IMR-90 (cell line): ENCODE measurements around the gene CLIC1. TPM values are rescaled to one million over a fixed set of nuclear protein-coding genes. Genes with fewer than 3 reads are reported as not detected.

Experiments
- ATAC-seq: fragments of 200-7000 bp; cut with Tn5 transposase; 2 replicates; pipeline ENCODE4 v1.9.1; 2020; ENCODE audit warnings: low read depth, mild to moderate bottlenecking, moderate library complexity
- BruUV-seq: library from RNA; stranded (reverse); fragments of 400-500 nt; replicated peaks from 2 replicates; lab custom pipeline; 2021; lab: Mats Ljungman, UMichigan
- CTCF ChIA-PET: fragments of 300-600 bp; formaldehyde crosslinking; extraction: SDS; loops from one replicate; lab custom pipeline; 2021; ENCODE audit warnings: antibody characterized with exemption; lab: Yijun Ruan, JAX
- POLR2A ChIA-PET: fragments of 300-600 bp; sonication (Branson Sonifier 250); formaldehyde crosslinking; loops from one replicate; lab custom pipeline; 2022; ENCODE audit warnings: antibody characterized with exemption; ENCODE audit not compliant: unreplicated experiment; lab: Charles Lee
- DNase-seq: peaks from one replicate; pipeline ENCODE4 v3.0.0; 2013
- H2AFZ ChIP-seq: replicated peaks from 2 replicates; pipeline ENCODE3; 2013; ENCODE audit warnings: low read length, mild to moderate bottlenecking; ENCODE audit not compliant: poor library complexity
- H2AK5ac ChIP-seq: 2 replicates; pipeline ENCODE4 v1.6.1; 2013; ENCODE audit warnings: low read depth, low read length, inconsistent platforms
- H2AK9ac ChIP-seq: replicated peaks from 2 replicates; pipeline ENCODE3; 2013; ENCODE audit warnings: mild to moderate bottlenecking, low read depth, low read length, moderate library complexity; ENCODE audit not compliant: poor library complexity
- H2BK120ac ChIP-seq: 2 replicates; pipeline ENCODE4 v1.6.1; 2013; ENCODE audit warnings: low read depth, low read length, inconsistent platforms
- H2BK15ac ChIP-seq: 3 replicates; pipeline ENCODE4 v1.6.1; 2013; ENCODE audit warnings: low read depth, low read length, inconsistent platforms
- H2BK20ac ChIP-seq: 2 replicates; pipeline ENCODE4 v1.6.1; 2013; ENCODE audit warnings: low read depth, mild to moderate bottlenecking, inconsistent platforms, low read length, moderate library complexity
- H2BK5ac ChIP-seq: 2 replicates; pipeline ENCODE4 v1.6.1; 2013; ENCODE audit warnings: mild to moderate bottlenecking, low read depth, low read length, inconsistent platforms; ENCODE audit not compliant: poor library complexity, severe bottlenecking
- H3K14ac ChIP-seq: replicated peaks from 2 replicates; pipeline ENCODE4 v1.6.1; 2013; ENCODE audit warnings: low read depth, low read length, inconsistent platforms
- H3K18ac ChIP-seq: 2 replicates; pipeline ENCODE4 v1.6.1; 2013; ENCODE audit warnings: low read depth, low read length, control low read depth
- H3K23ac ChIP-seq: 2 replicates; pipeline ENCODE4 v1.6.1; 2013; ENCODE audit warnings: low read depth, low read length, inconsistent platforms
- H3K27ac ChIP-seq: 2 replicates; pipeline ENCODE4 v1.5.1; 2013; ENCODE audit warnings: mild to moderate bottlenecking, control low read depth, low read length; ENCODE audit not compliant: insufficient read depth
- H3K27me3 ChIP-seq: 2 replicates; pipeline ENCODE4 v1.6.1; 2013; ENCODE audit warnings: low read length; ENCODE audit not compliant: control insufficient read depth, insufficient read depth
- H3K36me3 ChIP-seq: 2 replicates; pipeline ENCODE4 v1.6.1; 2013; ENCODE audit warnings: low read length, mixed read lengths; ENCODE audit not compliant: control insufficient read depth, insufficient read depth
- H3K4ac ChIP-seq: 2 replicates; pipeline ENCODE4 v1.6.1; 2013; ENCODE audit warnings: low read depth, low read length, inconsistent platforms
- H3K4me1 ChIP-seq: 2 replicates; pipeline ENCODE4 v1.6.1; 2013; ENCODE audit warnings: low read length, mixed read lengths; ENCODE audit not compliant: control insufficient read depth, insufficient read depth
- H3K4me2 ChIP-seq: 2 replicates; pipeline ENCODE4 v1.6.1; 2013; ENCODE audit warnings: low read depth, mild to moderate bottlenecking, control low read depth, low read length, moderate library complexity
- H3K4me3 ChIP-seq: 2 replicates; pipeline ENCODE4 v1.5.1; 2013; ENCODE audit warnings: low read depth, mild to moderate bottlenecking, control low read depth, low read length, moderate library complexity; ENCODE audit not compliant: insufficient read depth
- H3K56ac ChIP-seq: 2 replicates; pipeline ENCODE4 v1.6.1; 2013; ENCODE audit warnings: low read length, inconsistent platforms; ENCODE audit not compliant: insufficient read depth; ENCODE audit errors: extremely low read depth
- H3K79me1 ChIP-seq, 2 experiments: 2 replicates each; pipeline ENCODE4 v1.6.1; 2013; ENCODE audit warnings: low read length in 2 of 2, inconsistent platforms in 1 of 2, low read depth in 1 of 2
- H3K9ac ChIP-seq: 2 replicates; pipeline ENCODE4 v1.6.1; 2013; ENCODE audit warnings: low read depth, low read length, control low read depth
- H3K9me1 ChIP-seq: 2 replicates; pipeline ENCODE4 v1.6.1; 2013; ENCODE audit warnings: low read length, inconsistent platforms; ENCODE audit not compliant: insufficient read depth
- H3K9me3 ChIP-seq: 2 replicates; pipeline ENCODE4 v1.6.1; 2013; ENCODE audit warnings: low read length; ENCODE audit not compliant: control insufficient read depth, insufficient read depth
- H4K20me1 ChIP-seq: 2 replicates; pipeline ENCODE4 v1.6.1; 2013; ENCODE audit warnings: low read length, inconsistent platforms; ENCODE audit not compliant: insufficient read depth
- H4K5ac ChIP-seq: 2 replicates; pipeline ENCODE4 v1.6.1; 2013; ENCODE audit warnings: mild to moderate bottlenecking, low read depth, low read length, control low read depth
- H4K8ac ChIP-seq, 2 experiments: 2 replicates each; pipeline ENCODE4 v1.6.1; 2013; ENCODE audit warnings: low read depth in 2 of 2, low read length in 2 of 2, control low read depth in 1 of 2, inconsistent platforms in 1 of 2
- H4K91ac ChIP-seq: 2 replicates; pipeline ENCODE4 v1.6.1; 2013; ENCODE audit warnings: low read depth, low read length, inconsistent platforms; ENCODE audit not compliant: insufficient read depth
- BHLHE40 ChIP-seq: fragments of 150-350 bp; IDR thresholded peaks from 2 replicates; pipeline ENCODE4 v1.6.1; 2016; ENCODE audit warnings: mild to moderate bottlenecking, low read depth, low read length
- CHD1 ChIP-seq: IDR thresholded peaks from 2 replicates; pipeline ENCODE4 v1.6.1; 2012; ENCODE audit warnings: low read depth, low read length, improper control_type of control experiment
- FOS ChIP-seq: fragments of 150-350 bp; IDR thresholded peaks from 2 replicates; pipeline ENCODE4 v1.6.1; 2016; ENCODE audit warnings: low read depth, low read length
- SMC3 ChIP-seq: fragments of 150-350 bp; IDR thresholded peaks from 2 replicates; pipeline ENCODE4 v1.6.1; 2016; ENCODE audit warnings: low read depth, mild to moderate bottlenecking, antibody characterized with exemption, low read length, moderate library complexity
- WGBS, 2 experiments: methylation state at CpG; one replicate each; pipeline versions ENCODE4 v1.1.5 to v1.1.7; 2013; ENCODE audit warnings: missing lambda C conversion rate in 2 of 2; ENCODE audit not compliant: insufficient read length in 1 of 2; ENCODE audit errors: extremely low coverage in 2 of 2; 5-methylcytosine and 5-hydroxymethylcytosine counted together
- dilution Hi-C: fragments of 300-500 bp; cut with HindIII; formaldehyde crosslinking; loops from one replicate; pipeline ENCODE4 v1.14.3; 2018; ENCODE audit warnings: low sequenced_read_pairs; ENCODE audit not compliant: unreplicated experiment
- in situ Hi-C: fragments of 300-500 bp; cut with MboI; formaldehyde crosslinking; loops from 3 replicates; pipeline ENCODE4 v1.14.3; 2019; ENCODE audit warnings: low sequenced_read_pairs, inconsistent platforms, mixed read lengths
- intact Hi-C: fragments of 100-400 bp; cut with micrococcal nuclease; formaldehyde crosslinking; loops from 2 replicates; pipeline ENCODE4 v1.10.0; 2022
- polyA plus RNA-seq, 3 experiments: library from polyadenylated mRNA; depleted of rRNA; stranded (reverse); fragments of >200 nt; gene quantifications; 2 replicates each; pipeline ENCODE4 v1.2.3, GENCODE V29; 2012; ENCODE audit warnings: low replicate concordance in 1 of 3
- total RNA-seq: library from RNA; depleted of rRNA; stranded (reverse); fragments of >200 nt; gene quantifications from 2 replicates; pipeline ENCODE4 v1.2.3, GENCODE V29; 2012

CLIC1 gene
- total and polyA plus RNA-seq, 2 of the 4 experiments (the other 2 are of a cell fraction), result 706 to 1,185 TPM

DNA sequence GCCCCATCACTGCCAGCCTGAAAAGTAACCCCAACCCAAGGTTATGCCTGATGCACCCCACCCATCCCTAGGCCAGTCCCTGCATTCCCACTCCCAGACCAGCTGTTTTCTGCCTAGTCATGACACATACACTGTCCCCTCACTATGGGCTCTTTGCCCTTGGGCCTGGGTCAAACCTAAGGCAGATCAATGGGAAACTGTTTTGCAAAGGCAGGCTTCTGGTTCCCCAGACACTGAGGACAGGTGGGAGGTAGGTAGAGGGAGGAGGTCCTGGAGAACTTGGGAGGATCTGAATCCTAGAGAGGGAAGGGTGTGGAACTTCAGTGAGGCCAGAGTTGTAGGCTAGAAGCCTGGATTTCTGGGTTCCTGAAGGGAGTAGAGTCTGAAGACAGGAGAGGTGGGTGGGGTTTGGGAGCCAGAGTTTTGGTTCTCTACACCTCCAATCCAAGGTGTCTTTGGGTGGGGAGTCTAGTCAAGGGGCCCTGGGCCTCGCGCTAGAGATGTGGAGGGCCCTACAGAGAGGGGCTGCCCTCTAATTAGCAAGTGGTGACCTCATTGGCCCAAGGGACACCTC, 2.0 kb downstream of the CLIC1 start:
- in situ Hi-C loops, result no loop called here
- peak overlapping the region; percentile 99 for H2BK5ac ChIP-seq
- no CpG with 5 or more reads among the region's 2 CpGs for WGBS, 2 experiments
- H3K4me1 ChIP-seq, result peaks cover 18% of the 10 kb centered on the region
- CTCF ChIA-PET, result no interaction called here
- dilution Hi-C loops, result no loop called here
- H3K9me1 ChIP-seq, result peaks cover 14% of the 10 kb centered on the region
- peak overlapping the region; percentile 77 for H2AFZ ChIP-seq
- peak overlapping the region; percentile 81 for H3K23ac ChIP-seq
- peak overlapping the region; percentile 98 for H2AK5ac ChIP-seq
- peak overlapping the region; percentile 33 to 74; a peak in 3 of 4 replicates for H4K8ac ChIP-seq
- peak overlapping the region; percentile 99 for H4K91ac ChIP-seq
- no peak for ATAC-seq
- peak overlapping the region; percentile 81 for H3K4me3 ChIP-seq
- H3K27me3 ChIP-seq, result no peaks in the 10 kb centered on the region
- no peak overlapping the region for H4K5ac ChIP-seq
- H2BK15ac ChIP-seq, result peak overlapping the region; percentile 49; the same call in 1 of the 3 replicates
- peak overlapping the region; percentile 96 for H3K4me2 ChIP-seq
- H2AK9ac ChIP-seq, result peak overlapping the region; percentile 100
- H3K18ac ChIP-seq, result peak overlapping the region; percentile 1; the same call in 1 of the 2 replicates
- peak overlapping the region; percentile 94 for H3K27ac ChIP-seq
- peak overlapping the region; percentile 98 for H3K9ac ChIP-seq
- BruUV-seq, result no TSS peak
- peak overlapping the region; percentile 98 for H3K14ac ChIP-seq
- H3K9me3 ChIP-seq, result no peaks in the 10 kb centered on the region
- peak overlapping the region; percentile 98 for H3K4ac ChIP-seq
- H4K20me1 ChIP-seq, result peaks cover 35% of the 10 kb centered on the region
- H2BK120ac ChIP-seq, result peak overlapping the region; percentile 31
- peaks cover 30% of the 10 kb centered on the region for H3K36me3 ChIP-seq
- DNase-seq, result no peak
- TF ChIP-seq CHD1, result no peak
- TF ChIP-seq SMC3, result no peak
- TF ChIP-seq FOS, result no peak; the same call in 1 of the 2 replicates
- TF ChIP-seq BHLHE40, result no peak
- peaks cover 9 to 70% of the 10 kb centered on the region in 2 experiments; a peak in 3 of 4 replicates for H3K79me1 ChIP-seq
- H2BK20ac ChIP-seq, result peak overlapping the region; percentile 38
- intact Hi-C loops, result no loop called here
- POLR2A ChIA-PET, result interaction anchor here (0.5 kb wide), 1 partner anchor 10 kb away, joined by 3 read pairs; no protein-coding TSS in a partner anchor
- H3K56ac ChIP-seq, result peak overlapping the region; percentile 99
